ENCODE data around the gene DZIP3.

GRCh38 chr3:108623504-108623903 is 34.0 kb downstream of the DZIP3 start:
- TF ChIP-seq BHLHE40 (IDR thresholded peaks at IDR 0.05; ENCODE audit: borderline replicate concordance) (no peak), LEF1 (IDR thresholded peaks at IDR 0.05; ENCODE audit: borderline replicate concordance) (no peak), SP1 (IDR thresholded peaks at IDR 0.05) (no peak), PKNOX1 (IDR thresholded peaks at IDR 0.05) (no peak), NFRKB (IDR thresholded peaks at IDR 0.05) (no peak), HDGF (IDR thresholded peaks at IDR 0.05; ENCODE audit: borderline replicate concordance) (no peak), FOXA1 (IDR thresholded peaks at IDR 0.05) (no peak), L3MBTL2 (conservative IDR thresholded peaks at IDR 0.05) (no peak), FOXM1 (IDR thresholded peaks at IDR 0.05; ENCODE audit: borderline replicate concordance) (no peak), ZNF384 (IDR thresholded peaks at IDR 0.05) (no peak), ELF4 (IDR thresholded peaks at IDR 0.05) (no peak), SUZ12 (IDR thresholded peaks at IDR 0.05) (no peak), TARDBP (IDR thresholded peaks at IDR 0.05) (no peak)

Data from HEK293T (cell line).